Endodermal cell (in vitro differentiated cells): ENCODE data around the gene ZEB2. TPM values are rescaled to one million over a fixed set of nuclear protein-coding genes. Genes with fewer than 3 reads are reported as not detected.

ENCODE experiments used
- DNase-seq: peaks from one replicate; pipeline ENCODE4 v3.0.0-alpha.2; 2017
- H3K27ac ChIP-seq: 2 replicates; pipeline ENCODE4 v1.5.1; 2013; ENCODE audit warnings: mild to moderate bottlenecking, low read depth, low read length, moderate library complexity
- H3K27me3 ChIP-seq: 2 replicates; pipeline ENCODE4 v1.6.1; 2013; ENCODE audit warnings: mild to moderate bottlenecking, low read length, moderate library complexity; ENCODE audit not compliant: insufficient read depth, control insufficient read depth, poor library complexity, severe bottlenecking
- H3K36me3 ChIP-seq: 2 replicates; pipeline ENCODE4 v1.7.0; 2013; ENCODE audit warnings: mild to moderate bottlenecking, low read length, moderate library complexity; ENCODE audit not compliant: control insufficient read depth, insufficient read depth
- H3K4me1 ChIP-seq: one replicate; pipeline ENCODE4 v1.7.0; 2013; ENCODE audit warnings: low read length; ENCODE audit not compliant: control insufficient read depth, insufficient read depth
- H3K4me3 ChIP-seq: 2 replicates; pipeline ENCODE4 v1.5.1; 2013; ENCODE audit warnings: mild to moderate bottlenecking, low read length, moderate library complexity
- H3K9ac ChIP-seq: 2 replicates; pipeline ENCODE4 v1.6.1; 2013; ENCODE audit warnings: mild to moderate bottlenecking, low read length, moderate library complexity; ENCODE audit not compliant: poor library complexity, severe bottlenecking; ENCODE audit errors: extremely low read depth
- H3K9me3 ChIP-seq: 2 replicates; pipeline ENCODE4 v1.6.1; 2013; ENCODE audit warnings: mild to moderate bottlenecking, low read length, moderate library complexity; ENCODE audit not compliant: control insufficient read depth
- H3K27ac Mint-ChIP-seq: 2 replicates; pipeline ENCODE4 v1.8.0; 2020; ENCODE audit warnings: mixed read lengths
- H3K27me3 Mint-ChIP-seq: 2 replicates; pipeline ENCODE4 v1.8.0; 2021; ENCODE audit warnings: mild to moderate bottlenecking, mixed read lengths; ENCODE audit not compliant: insufficient read depth
- H3K36me3 Mint-ChIP-seq: 2 replicates; pipeline ENCODE4 v1.8.0; 2020; ENCODE audit warnings: low read depth, mixed read lengths
- H3K4me1 Mint-ChIP-seq: 2 replicates; pipeline ENCODE4 v1.8.0; 2020; ENCODE audit warnings: mixed read lengths
- H3K4me3 Mint-ChIP-seq: 2 replicates; pipeline ENCODE4 v1.8.0; 2020; ENCODE audit warnings: mild to moderate bottlenecking, moderate library complexity, mixed read lengths
- H3K9me3 Mint-ChIP-seq: 2 replicates; pipeline ENCODE4 v1.8.0; 2020; ENCODE audit warnings: mild to moderate bottlenecking, mixed read lengths
- WGBS, 2 experiments: methylation state at CpG; one replicate each; pipeline versions ENCODE4 v1.1.5 to v1.1.7; 2013; ENCODE audit warnings: missing lambda C conversion rate in 2 of 2, mixed read lengths in 1 of 2; ENCODE audit not compliant: insufficient coverage in 1 of 2, insufficient read length in 1 of 2; 5-methylcytosine and 5-hydroxymethylcytosine counted together
- total RNA-seq, 2 donors: library from RNA; stranded (reverse); fragmentation: NEBNext Ultra II Directional in 1 of 2; extraction: Animal tissue kit (Norgen Biotek cat#: 25700) in 1 of 2; gene quantifications; 2 replicates in 1 of 2; 3 replicates in 1 of 2; pipeline ENCODE4 v1.2.1, GENCODE V29; 2021
- TF ChIP-seq, protein P1 (sequence below): fragments of 200-600 bp; sonication (generic); conservative IDR thresholded peaks from 2 replicates; pipeline ENCODE4 v1.5.0; 2021; ENCODE audit warnings: antibody characterized with exemption, mild to moderate bottlenecking

Gene ZEB2
- total RNA-seq, 2 donors from 2014 or later: 0.29 to 0.31 TPM

- no peaks in the 10 kb centered on the region for H3K9me3 ChIP-seq
- Mint-ChIP-seq H3K4me1 (peaks cover 17% of the 10 kb centered on the region), H3K27me3 (peaks cover 64% of the 10 kb centered on the region), H3K36me3 (no peaks in the 10 kb centered on the region), H3K27ac (no peak overlapping the region), H3K9me3 (no peaks in the 10 kb centered on the region), H3K4me3 (no peak overlapping the region)
- WGBS, 2 experiments: 87 to 95% methylated on average over 5 to 10 of the region's 10 CpGs
- H3K4me3 ChIP-seq: no peak overlapping the region
- no peaks in the 10 kb centered on the region for H3K36me3 ChIP-seq
- H3K9ac ChIP-seq: no peak overlapping the region
- H3K27me3 ChIP-seq: peaks cover 64% of the 10 kb centered on the region
- no peak for DNase-seq
- H3K4me1 ChIP-seq: no peaks in the 10 kb centered on the region
- no peak overlapping the region for H3K27ac ChIP-seq
- TF ChIP-seq, protein P1, sequence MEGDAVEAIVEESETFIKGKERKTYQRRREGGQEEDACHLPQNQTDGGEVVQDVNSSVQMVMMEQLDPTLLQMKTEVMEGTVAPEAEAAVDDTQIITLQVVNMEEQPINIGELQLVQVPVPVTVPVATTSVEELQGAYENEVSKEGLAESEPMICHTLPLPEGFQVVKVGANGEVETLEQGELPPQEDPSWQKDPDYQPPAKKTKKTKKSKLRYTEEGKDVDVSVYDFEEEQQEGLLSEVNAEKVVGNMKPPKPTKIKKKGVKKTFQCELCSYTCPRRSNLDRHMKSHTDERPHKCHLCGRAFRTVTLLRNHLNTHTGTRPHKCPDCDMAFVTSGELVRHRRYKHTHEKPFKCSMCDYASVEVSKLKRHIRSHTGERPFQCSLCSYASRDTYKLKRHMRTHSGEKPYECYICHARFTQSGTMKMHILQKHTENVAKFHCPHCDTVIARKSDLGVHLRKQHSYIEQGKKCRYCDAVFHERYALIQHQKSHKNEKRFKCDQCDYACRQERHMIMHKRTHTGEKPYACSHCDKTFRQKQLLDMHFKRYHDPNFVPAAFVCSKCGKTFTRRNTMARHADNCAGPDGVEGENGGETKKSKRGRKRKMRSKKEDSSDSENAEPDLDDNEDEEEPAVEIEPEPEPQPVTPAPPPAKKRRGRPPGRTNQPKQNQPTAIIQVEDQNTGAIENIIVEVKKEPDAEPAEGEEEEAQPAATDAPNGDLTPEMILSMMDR: no peak
Measured at GRCh38 chr2:144466637-144467036, 53.3 kb downstream of the ZEB2 start.

GRCh38 chr2:144465749-144466148 is 54.2 kb downstream of the ZEB2 start:
- H3K4me1 ChIP-seq: no peaks in the 10 kb centered on the region
- DNase-seq: no peak
- no peak overlapping the region for H3K4me3 ChIP-seq
- H3K27ac ChIP-seq: no peak overlapping the region
- no peak overlapping the region for H3K27ac Mint-ChIP-seq
- no peaks in the 10 kb centered on the region for H3K9me3 ChIP-seq
- H3K36me3 ChIP-seq: no peaks in the 10 kb centered on the region
- H3K9me3 Mint-ChIP-seq: no peaks in the 10 kb centered on the region
- H3K9ac ChIP-seq: no peak overlapping the region
- H3K27me3 Mint-ChIP-seq: peaks cover 71% of the 10 kb centered on the region
- TF ChIP-seq, protein P1: no peak
- H3K4me3 Mint-ChIP-seq: no peak overlapping the region
- WGBS, 2 experiments: 94 to 95% methylated on average over 7 to 9 of the region's 9 CpGs
- H3K4me1 Mint-ChIP-seq: peaks cover 9% of the 10 kb centered on the region
- H3K27me3 ChIP-seq: peaks cover 68% of the 10 kb centered on the region
- H3K36me3 Mint-ChIP-seq: no peaks in the 10 kb centered on the region

DNA sequence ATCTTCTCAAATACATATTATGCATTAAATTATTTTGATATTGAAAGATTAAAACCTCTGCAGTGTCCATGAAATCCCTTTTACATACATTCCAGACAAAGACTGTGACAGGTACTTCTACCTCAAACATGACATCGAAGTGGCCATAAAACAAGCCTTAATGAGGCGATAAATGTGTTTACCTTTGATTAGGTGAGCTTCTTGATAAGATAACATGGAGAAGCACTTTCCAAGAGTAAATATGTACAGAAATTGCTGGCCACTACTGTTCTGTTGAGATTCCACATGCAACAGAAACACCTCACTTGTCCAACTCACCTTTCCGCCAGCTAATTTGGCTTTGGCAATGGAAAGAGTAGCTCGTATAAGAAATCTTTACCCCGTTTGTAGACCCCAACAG is 55.2 kb downstream of the ZEB2 start:
- H3K36me3 ChIP-seq: no peaks in the 10 kb centered on the region
- H3K4me3 Mint-ChIP-seq: no peak overlapping the region
- H3K9me3 Mint-ChIP-seq: no peaks in the 10 kb centered on the region
- no peaks in the 10 kb centered on the region for H3K4me1 ChIP-seq
- H3K36me3 Mint-ChIP-seq: no peaks in the 10 kb centered on the region
- H3K9me3 ChIP-seq: no peaks in the 10 kb centered on the region
- H3K9ac ChIP-seq: no peak overlapping the region
- no peak overlapping the region for H3K4me3 ChIP-seq
- H3K27me3 Mint-ChIP-seq: peaks cover 74% of the 10 kb centered on the region
- no peak for DNase-seq
- no peak overlapping the region for H3K27ac ChIP-seq
- 80 to 94% methylated on average over 1 to 5 of the region's 5 CpGs for WGBS, 2 experiments
- peaks cover 6% of the 10 kb centered on the region for H3K4me1 Mint-ChIP-seq
- TF ChIP-seq, protein P1: no peak
- H3K27ac Mint-ChIP-seq: no peak overlapping the region
- H3K27me3 ChIP-seq: peaks cover 70% of the 10 kb centered on the region
